IMR-90 (cell line): Measurements from ENCODE around the gene DHRS7B.

Experiments used
- CEBPB ChIP-seq: IDR thresholded peaks from 2 replicates; pipeline ENCODE4 v1.6.1; 2012; ENCODE audit warnings: low read depth, low read length, improper control_type of control experiment
- CTCF ChIP-seq: conservative IDR thresholded peaks from 2 replicates; pipeline ENCODE4 v1.5.1; 2012; ENCODE audit warnings: mild to moderate bottlenecking, low read depth, low read length, improper control_type of control experiment
- MXI1 ChIP-seq: IDR thresholded peaks from 2 replicates; pipeline ENCODE4 v1.6.1; 2012; ENCODE audit warnings: low read depth, mild to moderate bottlenecking, low read length, moderate library complexity, borderline replicate concordance

GRCh38 chr17:21152731-21153130 lies 26.0 kb downstream of the DHRS7B start:
- TF ChIP-seq CTCF (no peak), MXI1 (no peak), CEBPB (no peak)
